ENCODE measurements around the gene TPD52L1.

DNA sequence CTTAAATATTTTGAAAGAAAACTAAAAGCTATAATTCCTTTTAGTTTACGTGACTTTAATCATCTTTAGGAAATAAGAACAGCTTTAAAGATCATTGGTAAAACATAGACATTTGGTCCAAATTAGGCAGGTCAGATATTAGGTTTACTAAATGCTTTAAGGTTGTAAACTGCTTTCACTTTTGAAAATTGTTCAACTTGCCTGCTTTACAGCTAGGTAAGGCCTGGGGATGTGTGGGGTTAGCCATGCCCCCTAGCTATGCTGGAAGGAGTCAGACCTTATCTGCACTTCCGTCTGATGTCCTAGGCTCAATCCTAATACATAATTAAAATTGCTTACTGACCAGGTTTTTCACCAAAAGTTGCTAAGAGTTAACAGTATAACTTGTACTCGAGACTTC lies 30.5 kb upstream of the TPD52L1 start:
- TF ChIP-seq, protein P1, sequence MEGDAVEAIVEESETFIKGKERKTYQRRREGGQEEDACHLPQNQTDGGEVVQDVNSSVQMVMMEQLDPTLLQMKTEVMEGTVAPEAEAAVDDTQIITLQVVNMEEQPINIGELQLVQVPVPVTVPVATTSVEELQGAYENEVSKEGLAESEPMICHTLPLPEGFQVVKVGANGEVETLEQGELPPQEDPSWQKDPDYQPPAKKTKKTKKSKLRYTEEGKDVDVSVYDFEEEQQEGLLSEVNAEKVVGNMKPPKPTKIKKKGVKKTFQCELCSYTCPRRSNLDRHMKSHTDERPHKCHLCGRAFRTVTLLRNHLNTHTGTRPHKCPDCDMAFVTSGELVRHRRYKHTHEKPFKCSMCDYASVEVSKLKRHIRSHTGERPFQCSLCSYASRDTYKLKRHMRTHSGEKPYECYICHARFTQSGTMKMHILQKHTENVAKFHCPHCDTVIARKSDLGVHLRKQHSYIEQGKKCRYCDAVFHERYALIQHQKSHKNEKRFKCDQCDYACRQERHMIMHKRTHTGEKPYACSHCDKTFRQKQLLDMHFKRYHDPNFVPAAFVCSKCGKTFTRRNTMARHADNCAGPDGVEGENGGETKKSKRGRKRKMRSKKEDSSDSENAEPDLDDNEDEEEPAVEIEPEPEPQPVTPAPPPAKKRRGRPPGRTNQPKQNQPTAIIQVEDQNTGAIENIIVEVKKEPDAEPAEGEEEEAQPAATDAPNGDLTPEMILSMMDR (IDR thresholded peaks at IDR 0.05) = no peak
- TF ChIP-seq EZH2 (IDR thresholded peaks at IDR 0.05; ENCODE audit: borderline replicate concordance, insufficient read depth, low read depth, low read length, poor library complexity, severe bottlenecking) = no peak
